K562 (cell line): ENCODE data around the gene FRA10AC1. TPM values are rescaled to one million over a fixed set of nuclear protein-coding genes. Genes with fewer than 3 reads are reported as not detected.

Experiments
- ATAC-seq: fragments of 200-7000 bp; cut with Tn5 transposase; 3 replicates; pipeline ENCODE4 v1.9.1; 2020; ENCODE audit warnings: moderate library complexity
- BruUV-seq: library from RNA; stranded (reverse); fragments of 400-500 nt; replicated peaks from 2 replicates; lab custom pipeline; 2021; lab: Mats Ljungman, UMichigan
- CTCF ChIA-PET: fragments of 300-600 bp; formaldehyde crosslinking; extraction: SDS; loops from one replicate; lab custom pipeline; 2021; ENCODE audit warnings: low intra/inter-chr PET ratio; lab: Yijun Ruan, JAX
- POLR2A ChIA-PET: fragments of 300-600, 350-650 bp; sonication (Branson Sonifier 250); formaldehyde crosslinking; extraction: SDS; loops from one replicate; lab custom pipeline; 2021; ENCODE audit warnings: antibody characterized with exemption, inconsistent platforms; lab: Yijun Ruan, JAX
- DNase-seq, 4 experiments: peaks; one replicate each; pipeline versions ENCODE4 v3.0.0 to v3.0.0-alpha.2; 2011 to 2018; ENCODE audit warnings: low spot score in 3 of 4, mixed read lengths in 3 of 4; ENCODE audit errors: extremely low read depth in 1 of 4
- FAIRE-seq: peaks from 2 replicates; lab custom pipeline; 2011; peaks lifted over from hg19 to GRCh38; lab: Jason Lieb, UNC
- H2AFZ ChIP-seq: 2 replicates; pipeline ENCODE4 v1.6.0; 2011; ENCODE audit warnings: low read depth, low read length, control low read depth, inconsistent platforms
- H3K27ac ChIP-seq: fragments of 200-600 bp; 3 replicates; pipeline ENCODE4 v1.8.0; 2011; ENCODE audit warnings: low read depth, mild to moderate bottlenecking, control low read depth, inconsistent platforms, low read length, moderate library complexity, mixed read lengths; ENCODE audit errors: extremely low read depth
- H3K27me3 ChIP-seq, 2 experiments: fragments of 300-600 bp in 1 of 2; 2 replicates in 1 of 2; 3 replicates in 1 of 2; pipeline versions ENCODE4 v1.6.0 to v1.8.0; 2011; ENCODE audit warnings: inconsistent platforms in 2 of 2, low read length in 2 of 2, mild to moderate bottlenecking in 1 of 2, mixed read lengths in 1 of 2, moderate library complexity in 1 of 2; ENCODE audit not compliant: control insufficient read depth in 2 of 2, insufficient read depth in 2 of 2
- H3K36me3 ChIP-seq: fragments of 300-600 bp; 3 replicates; pipeline ENCODE4 v1.8.0; 2011; ENCODE audit warnings: mild to moderate bottlenecking, low read length, inconsistent platforms; ENCODE audit not compliant: control insufficient read depth, insufficient read depth
- H3K4me1 ChIP-seq, 2 experiments: fragments of 200-600 bp in 1 of 2; replicated peaks in 1 of 2; 2 replicates in 1 of 2; 3 replicates in 1 of 2; pipeline versions ENCODE4 v1.5.1 to v1.8.0; 2011; ENCODE audit warnings: inconsistent platforms in 2 of 2, low read length in 2 of 2, mild to moderate bottlenecking in 1 of 2, mixed read lengths in 1 of 2, moderate library complexity in 1 of 2; ENCODE audit not compliant: control insufficient read depth in 2 of 2, insufficient read depth in 2 of 2
- H3K4me2 ChIP-seq: 2 replicates; pipeline ENCODE4 v1.6.1; 2011; ENCODE audit warnings: low read length, control low read depth, inconsistent platforms, mixed read lengths; ENCODE audit not compliant: insufficient read depth
- H3K4me3 ChIP-seq: fragments of 200-600 bp; sonication (generic), shearing (Covaris generic); 2 replicates; pipeline ENCODE4 v1.5.1; 2016; ENCODE audit warnings: control low read depth, inconsistent platforms
- H3K79me2 ChIP-seq: fragments of 200-600 bp; 3 replicates; pipeline ENCODE4 v1.8.0; 2011; ENCODE audit warnings: low read length, inconsistent platforms; ENCODE audit not compliant: control insufficient read depth, insufficient read depth
- H3K9ac ChIP-seq, 2 experiments: 2 replicates each; pipeline versions ENCODE4 v1.6.0 to v1.6.1; 2011; ENCODE audit warnings: low read depth in 2 of 2, low read length in 2 of 2, control low read depth in 1 of 2, inconsistent platforms in 1 of 2, mild to moderate bottlenecking in 1 of 2, mixed read lengths in 1 of 2; ENCODE audit not compliant: insufficient read depth in 1 of 2
- H3K9me1 ChIP-seq: one replicate; pipeline ENCODE4 v1.6.0; 2011; ENCODE audit warnings: inconsistent platforms, mild to moderate bottlenecking, low read length, moderate library complexity; ENCODE audit not compliant: control insufficient read depth, insufficient read depth
- H3K9me3 ChIP-seq: replicated peaks from 2 replicates; pipeline ENCODE4 v1.5.1; 2011; ENCODE audit warnings: low read depth, low read length, inconsistent platforms; ENCODE audit not compliant: control insufficient read depth, insufficient read depth
- H4K20me1 ChIP-seq: replicated peaks from 2 replicates; pipeline ENCODE4 v1.6.1; 2011; ENCODE audit warnings: low read length, inconsistent platforms, mixed read lengths; ENCODE audit not compliant: control insufficient read depth, insufficient read depth
- DACH1 ChIP-seq: fragments of 450-650 bp; IDR thresholded peaks from 2 replicates; pipeline ENCODE4 v1.6.1; 2018; ENCODE audit not compliant: partially characterized antibody
- IRF1 ChIP-seq: sonication (generic); formaldehyde crosslinking; IDR thresholded peaks from 2 replicates; pipeline ENCODE4 v1.8.0; 2022; ENCODE audit warnings: missing genetic modification reagents, mild to moderate bottlenecking, borderline replicate concordance
- MECOM ChIP-seq: fragments of 250-450 bp; sonication (Bioruptor Pico); IDR thresholded peaks from 2 replicates; pipeline ENCODE4 v1.8.0; 2022; ENCODE audit warnings: inconsistent platforms
- XRCC5 ChIP-seq: fragments of 200-400 bp; formaldehyde crosslinking; IDR thresholded peaks from 2 replicates; pipeline ENCODE4 v1.6.1; 2017; ENCODE audit warnings: low read depth, mild to moderate bottlenecking, low read length
- ZBTB26 ChIP-seq: fragments of 450-650 bp; formaldehyde crosslinking; IDR thresholded peaks from 2 replicates; pipeline ENCODE4 v1.4.0; 2022; ENCODE audit warnings: missing genetic modification characterization
- ZNF57 ChIP-seq: fragments of 450-650 bp; formaldehyde crosslinking; IDR thresholded peaks from 2 replicates; pipeline ENCODE4 v1.4.0; 2020; ENCODE audit warnings: mild to moderate bottlenecking, moderate library complexity
- ZNF609 ChIP-seq: sonication (generic); formaldehyde crosslinking; IDR thresholded peaks from 2 replicates; pipeline ENCODE4 v1.8.1; 2023; ENCODE audit warnings: missing genetic modification reagents, mild to moderate bottlenecking, borderline replicate concordance
- ZNF764 ChIP-seq: fragments of 250-450 bp; sonication (Bioruptor Pico); IDR thresholded peaks from 2 replicates; pipeline ENCODE4 v1.4.0; 2020; ENCODE audit warnings: low read depth, mild to moderate bottlenecking, moderate library complexity
- WGBS: fragments of 100-300 bp; shearing (Covaris generic); methylation state at CpG from one replicate; pipeline ENCODE4 v1.1.6; 2016; ENCODE audit warnings: low coverage, mixed read lengths; ENCODE audit not compliant: insufficient coverage; ENCODE audit errors: missing lambda C conversion rate; 5-methylcytosine and 5-hydroxymethylcytosine counted together
- in situ Hi-C: fragments of 300-500 bp; cut with MboI; formaldehyde crosslinking; loops from 4 replicates; pipeline ENCODE4 v1.15.0; 2018; ENCODE audit warnings: inconsistent platforms, mixed read lengths
- intact Hi-C: fragments of 100-400 bp; cut with micrococcal nuclease; formaldehyde crosslinking; loops from 2 replicates; pipeline ENCODE4 v1.14.2; 2022
- polyA plus RNA-seq, 8 experiments: library from polyadenylated mRNA; depleted of rRNA in 4 of 8; stranded (reverse) in 5 of 8; unstranded in 3 of 8; fragments of >200 nt; fragmentation: Nextera tagmentation in 2 of 8; fragmentation: Illumina TruSeq in 1 of 8; extraction: Ambion mirVana in 2 of 8; extraction: Trizol in 1 of 8; gene quantifications; 2 replicates each; pipeline versions ENCODE4 v1.2.1 to v1.2.3, GENCODE V29; 2011 to 2014; ENCODE audit warnings: inconsistent platforms in 1 of 8, missing spikeins in 1 of 8
- total RNA-seq, 7 experiments: library from RNA; depleted of rRNA in 6 of 7; stranded (reverse); fragments of >200 nt in 6 of 7; fragmentation: Illumina TruSeq in 2 of 7; extraction: Trizol in 2 of 7; gene quantifications; 2 replicates each; pipeline versions ENCODE4 v1.2.1 to v1.2.3, GENCODE V29; 2011 to 2021; ENCODE audit warnings: low replicate concordance in 1 of 7

FRA10AC1 gene
- total and polyA plus RNA-seq, 9 of the 15 experiments (the other 6 are each of a cell fraction or from before 2014, with no cell fraction given) = 4.4 to 11.8 (median 8.0) TPM

GRCh38 chr10:93751124-93751523, 48.7 kb upstream of the FRA10AC1 start:
- Histone ChIP-seq H3K9ac (no peak overlapping the region), H3K9me3 (no peaks in the 10 kb centered on the region), H2AFZ (no peak overlapping the region), H3K4me3 (no peak overlapping the region), H3K4me1 (no peaks in the 10 kb centered on the region; a peak in 1 of 5 replicates), H3K9me1 (no peaks in the 10 kb centered on the region), H3K79me2 (no peaks in the 10 kb centered on the region), H3K4me2 (no peak overlapping the region)
- in situ Hi-C loops = no loop called here
- 6% methylated on average over 6 of the region's 7 CpGs for WGBS
- no peak for FAIRE-seq
- POLR2A ChIA-PET = no interaction called here
- intact Hi-C loops = no loop called here
- no peak for DNase-seq
- no TSS peak for BruUV-seq
- TF ChIP-seq IRF1 (CRISPR knock-in tag) (no peak), ZNF609 (CRISPR knock-in tag) (no peak), ZNF57 (no peak), XRCC5 (no peak), MECOM (no peak), ZBTB26 (CRISPR knock-in tag) (no peak), DACH1 (no peak), ZNF764 (no peak)
- TF ChIP-seq, all 486 proteins: peak for 0
- no peaks in the 10 kb centered on the region for H4K20me1 ChIP-seq
- CTCF ChIA-PET = no interaction called here
- peaks cover 4 to 7% of the 10 kb centered on the region in 2 experiments; a peak in 3 of 5 replicates for H3K27me3 ChIP-seq
- no peak overlapping the region for H3K27ac ChIP-seq
- ATAC-seq = no peak
- H3K36me3 ChIP-seq = no peaks in the 10 kb centered on the region
